HG02678 (cell line): ENCODE data around the gene EIF4E1B.

Experiments
- ATAC-seq: cut with Tn5 transposase; IDR thresholded peaks from one replicate; pipeline ENCODE4 v1.9.1; 2021; ENCODE audit warnings: mild to moderate bottlenecking, moderate library complexity; ENCODE audit not compliant: unreplicated experiment

The EIF4E1B gene

DNA sequence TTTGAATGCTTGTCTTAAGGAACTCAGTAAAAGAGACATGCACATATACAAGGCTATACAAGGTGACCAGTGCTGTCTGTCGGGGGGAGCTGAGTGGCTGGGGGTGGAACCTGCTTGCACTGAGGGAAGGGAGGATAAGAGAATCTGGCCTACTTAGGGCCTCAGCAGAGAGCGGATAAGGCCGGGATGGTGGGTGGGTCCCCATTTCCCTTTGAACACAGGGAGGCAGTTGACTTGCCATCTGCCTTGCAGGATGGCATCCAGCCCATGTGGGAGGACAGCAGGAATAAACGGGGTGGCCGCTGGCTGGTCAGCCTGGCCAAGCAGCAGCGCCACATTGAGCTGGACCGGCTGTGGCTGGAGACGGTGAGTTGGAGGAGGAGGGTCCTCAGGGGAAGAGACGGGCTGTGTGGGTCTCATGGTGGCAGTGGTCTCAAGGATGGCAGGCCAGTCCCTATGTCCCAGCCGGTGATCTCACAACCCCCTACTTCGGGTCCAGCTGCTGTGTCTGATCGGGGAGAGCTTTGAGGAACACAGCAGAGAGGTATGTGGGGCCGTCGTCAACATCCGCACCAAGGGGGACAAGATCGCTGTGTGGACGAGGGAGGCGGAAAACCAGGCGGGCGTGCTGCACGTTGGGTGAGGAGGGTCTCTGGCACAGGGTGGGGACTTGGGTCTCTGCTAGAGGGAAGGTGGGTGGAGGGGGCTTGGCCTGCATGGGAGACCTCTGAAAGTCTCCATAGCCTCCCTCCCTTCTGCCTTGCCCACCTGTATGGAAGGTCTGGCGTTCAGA is 14.6 kb downstream of the EIF4E1B start:
- ATAC-seq, result no peak

DNA sequence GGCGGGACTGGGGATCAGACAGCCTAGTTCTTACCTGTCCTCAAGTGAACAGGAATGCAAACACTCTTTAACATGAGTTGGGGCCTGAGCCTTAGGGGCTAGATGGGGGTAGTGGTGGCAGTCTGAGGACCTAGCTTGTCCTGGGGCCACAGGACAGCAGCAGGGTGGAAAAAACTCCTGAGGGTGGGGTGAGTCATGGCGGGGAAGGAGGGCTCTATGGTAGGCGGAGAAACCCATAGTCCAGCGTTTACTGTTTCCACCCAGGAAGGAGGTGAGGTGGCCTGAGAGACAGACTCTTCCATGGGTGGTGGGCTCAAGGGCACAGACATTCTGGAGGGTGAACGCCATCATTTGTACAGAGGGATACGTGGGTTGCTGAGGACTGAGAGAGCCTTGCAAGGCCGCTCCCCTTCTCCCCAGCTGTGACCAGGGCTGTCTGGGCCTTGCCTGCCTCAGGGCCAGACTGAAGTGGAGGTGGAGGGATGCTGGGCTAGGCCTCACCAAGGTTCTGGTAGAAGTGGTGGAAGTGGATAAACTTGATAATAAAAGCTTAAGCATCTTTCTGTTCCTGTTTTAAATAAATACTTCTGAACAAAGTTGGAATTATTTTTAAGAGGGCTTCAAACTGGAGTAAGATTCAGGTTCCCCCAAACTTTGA is 15.7 kb downstream of the EIF4E1B start:
- ATAC-seq, result no peak

- ATAC-seq, result no peak
These were observed 16.2 kb downstream of the EIF4E1B start for GRCh38 chr5:176646707-176647029.

DNA sequence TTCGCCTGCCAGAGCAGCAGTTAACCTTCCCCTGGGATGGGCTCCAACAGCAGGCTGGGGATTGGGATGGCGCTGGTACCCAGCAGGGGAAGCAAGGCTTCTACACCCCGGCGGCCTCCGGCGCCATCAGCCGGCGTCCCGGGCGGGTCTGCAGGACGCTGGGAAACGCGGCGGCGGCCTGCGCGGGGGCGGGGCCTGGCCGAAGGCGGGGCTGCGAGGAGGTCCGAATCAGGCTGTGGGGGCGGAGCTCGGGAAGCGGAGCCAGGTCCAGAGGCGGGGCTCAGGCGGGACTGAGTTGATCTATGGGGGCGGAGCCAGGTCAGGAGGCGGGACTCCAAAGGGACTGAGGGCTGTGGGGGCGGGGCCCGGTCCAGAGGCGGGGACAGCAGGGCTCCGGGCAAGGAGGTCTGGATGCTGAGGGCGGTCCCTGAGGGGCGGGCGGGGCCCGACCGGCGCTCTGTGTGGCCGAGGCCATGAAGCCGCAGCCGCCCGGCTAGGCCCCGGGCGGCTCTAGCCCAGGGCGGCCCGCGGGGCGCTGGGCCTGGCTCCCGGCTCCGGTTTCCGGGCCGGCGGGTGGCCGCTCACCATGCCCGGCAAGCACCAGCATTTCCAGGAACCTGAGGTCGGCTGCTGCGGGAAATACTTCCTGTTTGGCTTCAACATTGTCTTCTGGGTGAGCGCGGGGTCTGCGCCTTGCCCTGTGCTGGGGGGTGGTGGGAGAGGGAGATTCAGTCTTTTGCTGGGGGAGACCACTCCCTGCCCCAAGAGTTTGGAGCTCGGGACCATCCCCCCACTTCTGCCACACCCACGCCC is 16.8 kb downstream of the EIF4E1B start, which contains the start of gene TSPAN17:
Gene TSPAN17, plus strand, starts transcription at position 455 of the 813 bp plus-strand sequence. Its CDS starts 132 bp downstream, at position 587.
- ATAC-seq, result peak; percentile 93

DNA sequence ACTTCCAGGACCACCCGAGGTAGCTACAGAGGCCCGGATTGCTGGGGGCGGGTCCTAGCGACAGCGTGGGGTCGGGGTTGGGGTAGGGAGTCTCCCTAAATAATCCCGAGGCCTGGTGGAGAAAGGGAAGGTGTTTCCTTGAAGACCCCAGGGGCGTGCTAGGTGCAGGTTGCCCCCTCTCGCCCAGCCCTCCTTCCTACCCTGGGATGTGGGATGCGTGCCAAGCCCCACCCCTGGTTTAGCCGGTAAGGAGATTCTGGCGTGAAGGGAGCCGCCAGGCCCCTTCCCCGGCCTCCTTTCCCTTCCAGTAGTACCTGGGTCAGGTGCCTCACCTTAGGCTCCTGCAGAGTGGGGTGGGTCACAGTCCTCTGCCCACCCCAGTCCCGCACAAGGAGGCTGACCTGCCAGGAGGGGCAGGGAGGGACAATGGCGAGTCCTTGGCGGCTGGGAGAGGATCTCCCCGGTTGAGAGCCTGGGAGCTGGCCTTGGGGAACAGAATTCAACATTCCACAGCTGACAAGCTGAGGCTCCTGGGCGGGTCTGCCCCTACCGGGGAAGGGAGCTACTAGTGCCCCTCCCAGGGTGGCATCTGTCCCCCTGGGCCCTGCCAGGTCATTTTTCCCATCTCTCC is 17.5 kb downstream of the EIF4E1B start:
- ATAC-seq, result no peak

DNA sequence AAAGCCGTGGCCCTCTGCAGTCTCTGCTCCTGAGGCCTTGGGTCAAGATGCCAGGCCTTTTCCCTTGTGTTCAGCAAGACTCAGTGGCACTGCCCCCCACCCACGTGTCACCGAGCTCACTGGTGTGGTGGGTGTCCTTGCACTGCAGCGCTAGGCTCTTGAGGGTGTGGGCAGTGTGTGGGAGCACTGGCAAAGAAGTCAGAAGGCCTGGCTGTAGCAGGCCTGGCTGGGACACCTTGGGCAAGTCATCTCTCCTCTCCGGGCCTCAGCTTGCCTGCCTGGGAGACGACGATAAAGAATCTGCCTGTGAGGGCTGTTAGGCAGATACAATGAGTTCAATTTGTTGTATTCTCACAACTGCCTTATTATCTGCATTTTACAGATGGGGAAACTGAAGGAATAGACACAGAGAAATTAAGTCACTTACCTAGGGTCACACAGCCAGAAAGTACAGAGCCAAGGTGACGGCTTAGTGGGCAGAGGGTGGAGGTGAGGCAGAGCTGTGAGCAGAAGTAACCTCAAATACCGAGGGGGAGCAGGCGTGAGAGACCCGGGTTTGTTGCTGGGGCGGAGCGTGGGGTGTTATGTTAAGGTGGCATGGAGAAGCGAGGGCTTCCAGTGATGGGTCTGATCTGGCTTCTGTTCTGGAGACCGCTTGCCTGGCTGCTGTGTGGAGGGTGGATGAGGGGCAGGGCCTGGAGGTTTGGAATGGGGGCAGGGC is 18.2 kb downstream of the EIF4E1B start:
- ATAC-seq, result no peak

- no peak for ATAC-seq
These were observed 19.9 kb downstream of the EIF4E1B start for GRCh38 chr5:176650354-176650884.

- no peak for ATAC-seq
These were observed 21.1 kb downstream of the EIF4E1B start for GRCh38 chr5:176651472-176651980.

DNA sequence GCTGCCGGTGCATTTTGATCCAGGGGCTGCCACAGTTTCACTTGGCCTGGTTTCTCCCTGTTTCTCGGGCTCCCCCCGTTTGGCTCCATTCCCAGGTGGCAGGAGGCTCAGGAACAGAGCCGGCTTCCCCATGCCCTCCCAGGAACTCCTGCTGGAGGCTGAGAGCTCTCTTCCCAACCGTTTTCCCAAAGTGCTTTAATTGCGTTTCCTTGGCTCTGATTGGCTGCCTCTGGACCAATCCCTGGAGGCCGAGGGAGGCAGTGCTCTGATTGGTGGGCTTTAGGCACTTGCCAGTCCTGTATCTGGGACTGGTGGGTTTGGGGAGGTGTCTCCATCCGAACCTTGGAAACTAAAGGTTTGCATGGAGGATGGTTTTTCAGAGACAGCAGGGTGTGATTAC is 21.7 kb downstream of the EIF4E1B start:
- ATAC-seq, result no peak

DNA sequence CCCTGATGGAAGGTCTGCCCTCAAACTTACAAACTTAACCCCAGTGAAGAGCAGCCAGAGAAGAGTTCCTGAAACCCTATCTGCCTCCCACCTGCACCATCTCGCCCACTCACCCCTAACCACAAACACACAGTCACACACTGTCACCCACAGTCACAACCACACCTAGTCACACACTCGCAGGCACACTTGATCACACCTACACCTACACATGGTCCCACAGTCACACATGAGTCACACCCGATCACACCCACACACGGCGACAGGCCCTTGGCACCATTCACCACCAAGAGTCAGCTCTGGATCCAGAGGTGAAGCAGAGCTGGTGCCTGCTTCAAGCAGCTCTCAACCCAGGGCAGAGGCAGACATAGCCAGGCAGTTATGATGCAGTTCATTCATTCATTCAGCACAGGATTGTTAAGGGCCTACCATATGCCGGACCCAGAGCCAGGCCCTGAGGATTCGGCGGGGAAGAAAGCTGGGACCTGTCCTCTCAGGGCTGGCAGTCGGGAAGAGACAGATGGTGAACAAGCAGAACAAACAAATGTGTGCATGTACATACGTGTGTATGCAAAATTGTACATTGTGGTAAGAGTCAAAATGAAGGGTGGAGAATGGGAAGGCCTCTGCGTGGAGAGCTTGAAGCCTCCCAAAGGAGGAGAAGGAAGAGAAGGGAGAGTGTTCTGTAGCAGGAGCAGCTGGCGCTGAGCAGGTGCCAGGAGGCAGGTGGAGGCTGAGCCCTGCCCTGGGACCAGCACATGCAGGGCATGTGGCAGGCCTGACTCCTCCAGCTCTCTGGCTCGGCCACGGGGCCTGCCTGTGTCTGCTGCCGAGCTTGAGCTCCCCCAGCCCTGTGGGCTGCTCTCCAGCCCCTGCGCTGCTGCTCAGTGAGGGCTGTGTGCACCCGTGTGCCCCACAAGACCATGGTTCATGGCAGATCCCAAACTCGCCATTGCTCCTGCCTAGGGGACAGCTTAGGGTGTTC is 23.2 kb downstream of the EIF4E1B start:
- ATAC-seq, result no peak

DNA sequence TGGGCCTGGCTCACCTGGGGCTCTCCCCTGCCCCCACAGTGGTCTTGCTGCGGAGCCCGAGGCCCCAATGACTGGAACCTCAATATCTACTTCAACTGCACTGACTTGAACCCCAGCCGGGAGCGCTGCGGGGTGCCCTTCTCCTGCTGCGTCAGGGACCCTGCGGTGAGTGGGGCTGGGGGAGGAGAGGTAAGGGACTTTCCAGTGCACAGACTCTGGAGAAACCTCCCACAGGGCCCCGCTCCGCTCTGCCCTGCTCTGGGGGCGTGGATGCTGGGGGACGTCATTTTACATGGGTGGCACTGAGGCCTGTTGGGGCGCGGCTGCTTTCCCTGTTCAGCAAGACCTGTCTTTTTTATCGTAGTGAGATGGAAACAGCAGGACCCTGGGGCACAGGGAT is 24.4 kb downstream of the EIF4E1B start:
- ATAC-seq, result no peak

DNA sequence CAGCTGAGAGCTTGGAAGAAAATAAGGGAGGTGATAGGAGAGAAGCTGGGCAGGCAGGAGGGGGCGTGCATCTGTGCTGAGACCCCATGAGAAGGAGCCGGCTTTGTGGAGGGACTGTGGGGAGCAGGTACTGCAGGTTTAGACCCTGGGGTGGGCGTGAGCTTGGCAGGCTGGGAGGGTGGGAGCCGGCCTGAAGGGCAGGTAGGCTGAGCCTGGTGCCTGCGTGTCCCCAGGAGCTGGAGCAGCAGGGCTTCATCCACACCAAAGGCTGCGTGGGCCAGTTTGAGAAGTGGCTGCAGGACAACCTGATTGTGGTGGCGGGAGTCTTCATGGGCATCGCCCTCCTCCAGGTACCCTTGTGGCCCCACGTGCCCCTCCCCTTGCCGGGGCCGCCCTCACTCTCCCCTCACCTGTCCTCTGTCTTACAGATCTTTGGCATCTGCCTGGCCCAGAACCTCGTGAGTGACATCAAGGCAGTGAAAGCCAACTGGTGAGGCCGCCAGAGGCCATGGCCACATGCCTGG is 26.1 kb downstream of the EIF4E1B start:
- ATAC-seq, result no peak

GRCh38 chr5:176658007-176658599 is 27.6 kb downstream of the EIF4E1B start:
- peak; percentile 50 for ATAC-seq

DNA sequence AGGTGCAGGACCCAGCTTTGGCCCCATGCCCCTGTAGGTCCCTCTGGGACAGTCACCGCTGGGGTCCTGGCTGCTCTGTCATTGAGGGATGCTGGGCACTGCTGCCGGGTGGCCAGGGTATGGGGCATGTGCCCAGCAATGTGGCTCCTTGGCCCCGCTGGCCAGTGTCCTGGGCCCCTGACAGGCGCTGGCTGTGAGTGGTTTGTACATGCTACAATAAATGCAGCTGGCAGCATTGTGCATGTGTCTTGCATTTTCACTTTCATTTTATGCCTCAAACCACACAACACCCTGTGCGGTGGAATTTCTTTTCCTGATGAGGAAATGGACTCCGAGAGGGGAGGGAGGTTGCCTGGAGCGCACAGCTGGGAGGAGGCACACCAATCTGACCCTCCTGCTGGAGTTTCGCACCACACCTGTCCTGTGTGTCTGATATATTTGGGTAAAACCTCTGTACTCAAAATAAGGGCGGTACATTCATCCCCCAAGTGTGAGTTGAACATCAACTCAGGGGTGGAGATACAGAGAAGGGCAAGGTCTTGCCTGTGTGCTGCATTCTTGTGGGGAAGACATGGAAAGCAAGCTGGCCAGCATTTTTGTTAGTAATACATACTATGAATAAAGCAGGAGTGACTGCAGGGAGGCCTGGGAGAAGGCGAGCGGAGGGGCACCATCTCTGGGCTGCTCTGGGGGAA is 28.5 kb downstream of the EIF4E1B start:
- ATAC-seq, result peak; percentile 42

DNA sequence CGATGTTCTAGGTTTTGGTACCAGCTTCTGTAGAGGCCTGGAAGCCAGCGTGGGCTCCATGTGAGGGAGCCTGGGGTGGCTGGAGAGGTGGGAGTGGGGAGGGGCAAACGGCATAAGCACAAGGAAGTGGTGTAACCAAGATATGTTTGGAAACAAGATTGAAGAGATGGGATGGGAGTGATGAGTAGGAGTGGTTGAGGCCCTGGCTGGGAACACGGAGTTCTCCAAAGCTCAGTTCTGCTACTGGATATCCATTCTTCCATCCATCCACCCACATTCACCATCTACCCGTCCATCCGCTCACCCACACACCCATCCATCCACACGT is 29.0 kb downstream of the EIF4E1B start:
- ATAC-seq, result no peak

GRCh38 chr5:176659860-176660461 is 29.5 kb downstream of the EIF4E1B start:
- no peak for ATAC-seq

DNA sequence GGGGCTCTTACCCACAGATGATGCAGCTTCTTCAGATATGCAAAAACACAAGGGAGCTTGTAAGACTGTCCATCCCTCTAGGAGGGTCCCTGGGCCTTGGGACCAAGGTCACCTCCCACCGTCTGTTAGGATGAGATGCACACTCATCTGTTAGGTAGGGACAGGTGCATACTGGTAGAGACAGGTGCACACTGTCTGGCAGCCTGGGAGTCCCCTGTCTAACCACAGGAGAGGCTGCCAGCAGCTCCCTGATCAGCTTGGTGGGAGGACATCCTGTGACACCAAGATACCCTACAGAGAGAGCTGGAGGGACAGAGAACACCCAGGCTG is 30.0 kb downstream of the EIF4E1B start:
- ATAC-seq, result peak; percentile 29
